HUES64 (cell line): Measurements from ENCODE around the gene TAF5.
"Not testable (repeated sequence)": the region's sequence is repeated elsewhere in the genome, so short reads cannot be mapped to it uniquely, and the experiment has no call there.

ENCODE experiments used
- H3K27ac ChIP-seq: 2 replicates; pipeline ENCODE4 v1.7.0; 2013; ENCODE audit warnings: low read depth, low read length, inconsistent platforms
- H3K27me3 ChIP-seq: 2 replicates; pipeline ENCODE4 v1.6.1; 2013; ENCODE audit warnings: mild to moderate bottlenecking, low read length; ENCODE audit not compliant: insufficient read depth
- H3K36me3 ChIP-seq: 2 replicates; pipeline ENCODE4 v1.6.1; 2013; ENCODE audit warnings: mild to moderate bottlenecking, low read length; ENCODE audit not compliant: insufficient read depth
- H3K4me1 ChIP-seq: 2 replicates; pipeline ENCODE4 v1.6.1; 2013; ENCODE audit warnings: mild to moderate bottlenecking, low read length, moderate library complexity; ENCODE audit not compliant: insufficient read depth
- H3K4me3 ChIP-seq: 2 replicates; pipeline ENCODE4 v1.5.1; 2013; ENCODE audit warnings: mild to moderate bottlenecking, low read length, moderate library complexity
- H3K9ac ChIP-seq: 2 replicates; pipeline ENCODE4 v1.6.1; 2013; ENCODE audit warnings: mild to moderate bottlenecking, low read depth, low read length
- H3K9me3 ChIP-seq: 2 replicates; pipeline ENCODE4 v1.6.1; 2013; ENCODE audit warnings: low read depth, low read length; ENCODE audit not compliant: insufficient read depth
- WGBS: fragments of 150-250, 120-280 bp; methylation state at CpG from one replicate; pipeline ENCODE4 v1.1.7; 2013; ENCODE audit warnings: missing lambda C conversion rate; 5-methylcytosine and 5-hydroxymethylcytosine counted together

The TAF5 gene

GRCh38 chr10:103413564-103413963 is 45.8 kb downstream of the TAF5 start:
- no peaks in the 10 kb centered on the region for H3K27me3 ChIP-seq
- no peaks in the 10 kb centered on the region for H3K4me1 ChIP-seq
- peaks cover 100% of the 10 kb centered on the region for H3K36me3 ChIP-seq
- 100% methylated on average over 2 of the region's 2 CpGs for WGBS
- no peak overlapping the region for H3K4me3 ChIP-seq
- H3K27ac ChIP-seq: no peak overlapping the region
- H3K9me3 ChIP-seq: no peaks in the 10 kb centered on the region
- no peak overlapping the region for H3K9ac ChIP-seq

DNA sequence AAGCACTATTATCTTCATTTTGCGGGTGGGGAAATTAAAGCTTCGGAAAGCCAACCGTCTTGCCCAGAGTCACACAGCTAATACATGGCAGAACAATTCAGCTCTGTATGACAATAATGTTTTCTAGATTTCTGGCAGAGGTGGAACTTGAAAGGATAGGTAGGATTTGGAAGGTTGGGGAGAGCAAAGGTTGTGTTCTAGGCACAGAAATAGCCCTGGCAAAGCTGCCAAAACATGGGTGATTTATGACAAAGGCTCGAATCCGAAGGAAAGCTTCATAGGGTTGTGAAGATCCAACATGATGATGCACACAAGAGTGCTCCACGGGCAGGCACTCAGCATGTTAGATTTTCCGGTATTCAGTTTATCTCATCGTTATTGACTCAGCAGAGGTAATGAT is 47.8 kb downstream of the TAF5 start:
- Histone ChIP-seq H3K9me3 (no peaks in the 10 kb centered on the region), H3K4me3 (no peak overlapping the region), H3K36me3 (peaks cover 100% of the 10 kb centered on the region), H3K27me3 (no peaks in the 10 kb centered on the region), H3K27ac (no peak overlapping the region), H3K4me1 (no peaks in the 10 kb centered on the region), H3K9ac (no peak overlapping the region)
- 95% methylated on average over 8 of the region's 8 CpGs for WGBS

GRCh38 chr10:103416436-103417147 is 48.8 kb downstream of the TAF5 start:
- H3K9me3 ChIP-seq: no peaks in the 10 kb centered on the region
- no peak overlapping the region for H3K9ac ChIP-seq
- no peaks in the 10 kb centered on the region for H3K4me1 ChIP-seq
- H3K4me3 ChIP-seq: no peak overlapping the region
- H3K27ac ChIP-seq: no peak overlapping the region
- 92% methylated on average over 7 of the region's 8 CpGs for WGBS
- H3K27me3 ChIP-seq: no peaks in the 10 kb centered on the region
- H3K36me3 ChIP-seq: peaks cover 98% of the 10 kb centered on the region

- not testable (repeated sequence) for H3K4me1 ChIP-seq, H3K27ac ChIP-seq, H3K9ac ChIP-seq, H3K9me3 ChIP-seq, H3K4me3 ChIP-seq, H3K27me3 ChIP-seq
- WGBS: 94% methylated on average over 5 of the region's 5 CpGs
- H3K36me3 ChIP-seq: peaks cover 95% of the 10 kb centered on the region
Observed at GRCh38 chr10:103417148-103417469, 49.3 kb downstream of the TAF5 start.

DNA sequence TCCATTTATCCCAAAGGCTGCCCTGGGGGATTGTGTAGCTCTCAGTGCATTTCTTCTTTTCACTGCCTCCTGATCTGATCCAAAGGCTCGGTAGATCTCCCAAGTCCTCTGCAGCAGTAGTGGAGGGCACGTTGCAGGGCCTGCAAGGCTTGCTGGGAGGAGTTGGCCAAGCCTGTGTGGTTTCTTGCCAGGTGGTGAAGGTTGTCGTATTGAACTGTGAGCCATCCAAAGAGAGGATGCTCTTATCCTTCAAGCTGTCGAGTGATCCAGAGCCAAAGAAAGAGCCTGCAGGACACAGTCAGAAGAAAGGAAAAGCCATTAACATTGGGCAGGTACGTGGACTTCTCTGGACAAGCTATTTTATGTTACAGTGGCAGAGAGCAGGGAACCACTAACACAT is 49.8 kb downstream of the TAF5 start:
- no peak overlapping the region for H3K27ac ChIP-seq
- H3K36me3 ChIP-seq: peaks cover 95% of the 10 kb centered on the region
- H3K9ac ChIP-seq: no peak overlapping the region

DNA sequence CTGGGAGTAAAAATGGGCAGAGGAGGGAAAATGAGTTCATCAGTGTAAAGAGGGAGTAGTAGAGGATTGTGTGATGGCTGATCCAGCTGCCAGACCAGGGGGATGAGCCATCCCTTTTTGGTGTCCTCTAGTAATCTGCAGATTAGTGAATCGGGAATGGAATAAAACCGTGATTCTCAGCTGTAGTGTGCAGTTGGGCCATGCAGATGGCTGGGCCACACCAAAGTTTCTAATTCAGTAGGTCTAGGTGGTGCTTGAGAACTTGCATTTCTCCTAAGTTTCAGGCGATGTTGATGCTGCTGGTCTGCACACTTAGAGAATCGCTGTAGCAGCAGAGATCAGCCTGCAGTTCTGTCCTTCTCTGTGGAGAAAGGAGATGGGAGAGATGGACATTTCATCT is 51.3 kb downstream of the TAF5 start:
- no peak overlapping the region for H3K4me3 ChIP-seq
- peaks cover 95% of the 10 kb centered on the region for H3K36me3 ChIP-seq
- no peaks in the 10 kb centered on the region for H3K27me3 ChIP-seq
- 96% methylated on average over 4 of the region's 4 CpGs for WGBS
- no peak overlapping the region for H3K27ac ChIP-seq
- no peaks in the 10 kb centered on the region for H3K9me3 ChIP-seq
- H3K9ac ChIP-seq: no peak overlapping the region
- H3K4me1 ChIP-seq: no peaks in the 10 kb centered on the region

More for the DNA sequence above, 49.8 kb downstream of the TAF5 start:
- Histone ChIP-seq H3K4me1 (no peaks in the 10 kb centered on the region), H3K27me3 (no peaks in the 10 kb centered on the region), H3K9me3 (no peaks in the 10 kb centered on the region), H3K4me3 (no peak overlapping the region)
- 93% methylated on average over 5 of the region's 5 CpGs for WGBS

- Histone ChIP-seq H3K9ac (no peak overlapping the region), H3K4me3 (no peak overlapping the region), H3K27ac (no peak overlapping the region), H3K4me1 (no peaks in the 10 kb centered on the region), H3K9me3 (no peaks in the 10 kb centered on the region), H3K27me3 (no peaks in the 10 kb centered on the region), H3K36me3 (peaks cover 94% of the 10 kb centered on the region)
- WGBS: 95% methylated on average over 5 of the region's 5 CpGs
Observed at GRCh38 chr10:103423748-103424147, 56.0 kb downstream of the TAF5 start.

- H3K9me3 ChIP-seq: no peaks in the 10 kb centered on the region
- H3K9ac ChIP-seq: no peak overlapping the region
- H3K4me1 ChIP-seq: no peaks in the 10 kb centered on the region
- no peak overlapping the region for H3K4me3 ChIP-seq
- H3K27me3 ChIP-seq: no peaks in the 10 kb centered on the region
- WGBS: 94% methylated on average over 9 of the region's 9 CpGs
- peaks cover 98% of the 10 kb centered on the region for H3K36me3 ChIP-seq
- no peak overlapping the region for H3K27ac ChIP-seq
Observed at GRCh38 chr10:103427866-103428265, 60.1 kb downstream of the TAF5 start.

DNA sequence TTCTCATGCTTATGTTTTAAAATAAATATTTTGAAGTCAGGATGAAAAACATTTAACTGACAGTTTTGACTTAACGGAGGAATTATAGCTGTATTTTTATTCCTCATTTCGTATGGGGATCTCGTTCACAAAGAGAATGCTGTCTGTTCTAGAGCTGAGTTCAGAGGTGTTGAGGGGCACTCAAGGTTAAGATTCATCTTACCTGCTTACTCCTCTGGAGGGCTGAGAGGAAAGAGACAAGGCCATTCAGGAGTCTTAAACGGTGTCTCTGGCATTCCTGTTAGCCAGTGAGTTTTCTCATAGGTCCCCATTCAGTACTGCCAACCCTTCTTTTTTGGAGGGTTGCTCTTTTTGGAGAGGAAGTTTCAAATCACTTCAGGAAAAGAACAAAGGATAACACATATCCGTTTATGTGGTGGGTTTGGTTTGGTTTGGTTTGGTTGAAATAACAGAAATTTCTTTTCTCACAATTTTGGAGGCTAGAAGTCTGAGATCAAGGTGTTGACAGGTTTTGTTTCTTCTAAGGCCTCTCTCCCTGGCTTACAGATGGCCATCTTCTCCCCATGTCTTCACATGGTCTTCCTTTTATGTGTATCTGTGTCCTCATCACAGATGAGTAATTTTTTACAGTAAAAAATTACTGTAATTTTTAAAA is 61.3 kb downstream of the TAF5 start:
- 92% methylated on average over 5 of the region's 5 CpGs for WGBS
- peaks cover 98% of the 10 kb centered on the region for H3K36me3 ChIP-seq
- no peak overlapping the region for H3K27ac ChIP-seq

DNA sequence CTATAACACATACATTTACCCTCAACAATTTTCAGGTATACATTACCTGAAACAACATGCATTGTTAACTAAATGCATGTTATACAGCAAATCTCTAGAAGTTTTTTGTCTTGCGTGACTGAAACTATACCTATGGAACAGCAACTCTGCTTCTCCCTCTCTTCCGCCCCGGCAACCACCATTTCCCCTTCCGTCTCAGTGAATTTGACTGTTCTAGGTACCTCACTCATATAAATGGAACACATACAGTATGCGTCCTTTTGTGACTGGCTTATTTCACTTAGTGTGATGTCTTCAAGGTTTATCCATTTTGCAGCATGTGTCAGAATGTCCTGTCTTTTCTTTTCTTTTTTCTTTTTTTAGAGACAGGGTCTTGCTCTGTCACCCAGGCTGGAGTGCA is 61.9 kb downstream of the TAF5 start:
- no peaks in the 10 kb centered on the region for H3K4me1 ChIP-seq
- peaks cover 98% of the 10 kb centered on the region for H3K36me3 ChIP-seq
- no peaks in the 10 kb centered on the region for H3K9me3 ChIP-seq
- no peak overlapping the region for H3K9ac ChIP-seq
- H3K27me3 ChIP-seq: no peaks in the 10 kb centered on the region
- 97% methylated on average over 5 of the region's 5 CpGs for WGBS
- no peak overlapping the region for H3K27ac ChIP-seq
- H3K4me3 ChIP-seq: no peak overlapping the region

More for the DNA sequence above, 61.3 kb downstream of the TAF5 start:
- H3K4me1 ChIP-seq: no peaks in the 10 kb centered on the region
- no peaks in the 10 kb centered on the region for H3K9me3 ChIP-seq
- no peak overlapping the region for H3K4me3 ChIP-seq
- no peaks in the 10 kb centered on the region for H3K27me3 ChIP-seq
- H3K9ac ChIP-seq: no peak overlapping the region

DNA sequence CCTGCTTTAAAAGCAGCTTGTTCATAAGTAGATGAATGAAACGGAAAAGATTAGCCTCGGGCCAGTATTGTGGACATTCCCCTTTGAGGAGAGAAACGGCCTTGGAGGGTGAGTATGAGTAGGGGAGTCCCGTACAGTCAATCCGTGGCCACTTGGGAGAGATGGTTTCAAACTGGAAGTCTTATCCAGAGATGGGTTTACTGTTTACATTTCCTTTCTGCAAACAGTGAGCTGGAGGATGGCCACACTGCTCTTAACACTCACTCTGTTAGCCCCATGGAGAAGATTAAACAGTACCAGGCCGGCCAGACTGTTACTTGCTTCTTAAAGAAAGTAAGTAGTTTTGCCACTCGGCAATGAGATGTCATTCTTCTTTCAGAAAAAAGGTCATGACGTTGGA is 64.1 kb downstream of the TAF5 start:
- no peaks in the 10 kb centered on the region for H3K27me3 ChIP-seq
- peaks cover 97% of the 10 kb centered on the region for H3K36me3 ChIP-seq
- no peaks in the 10 kb centered on the region for H3K4me1 ChIP-seq
- no peak overlapping the region for H3K4me3 ChIP-seq
- no peaks in the 10 kb centered on the region for H3K9me3 ChIP-seq
- no peak overlapping the region for H3K27ac ChIP-seq
- H3K9ac ChIP-seq: no peak overlapping the region
- 95% methylated on average over 8 of the region's 8 CpGs for WGBS
